NT2/D1 (cell line): ENCODE results near the gene ZSWIM5.
"Not testable (repeated sequence)": the region's sequence is repeated elsewhere in the genome, so short reads cannot be mapped to it uniquely, and the experiment has no call there.

Experiments
- SUZ12 ChIP-seq: IDR thresholded peaks from 2 replicates; pipeline ENCODE4 v1.6.1; 2011; ENCODE audit not compliant: insufficient read length, insufficient read depth; ENCODE audit errors: extremely low read depth
- YY1 ChIP-seq: IDR thresholded peaks from 2 replicates; pipeline ENCODE4 v1.6.1; 2011; ENCODE audit not compliant: insufficient read length, insufficient read depth
- ZNF274 ChIP-seq: IDR thresholded peaks from 2 replicates; pipeline ENCODE4 v1.6.1; 2011; ENCODE audit warnings: mild to moderate bottlenecking, low read depth, low read length

DNA sequence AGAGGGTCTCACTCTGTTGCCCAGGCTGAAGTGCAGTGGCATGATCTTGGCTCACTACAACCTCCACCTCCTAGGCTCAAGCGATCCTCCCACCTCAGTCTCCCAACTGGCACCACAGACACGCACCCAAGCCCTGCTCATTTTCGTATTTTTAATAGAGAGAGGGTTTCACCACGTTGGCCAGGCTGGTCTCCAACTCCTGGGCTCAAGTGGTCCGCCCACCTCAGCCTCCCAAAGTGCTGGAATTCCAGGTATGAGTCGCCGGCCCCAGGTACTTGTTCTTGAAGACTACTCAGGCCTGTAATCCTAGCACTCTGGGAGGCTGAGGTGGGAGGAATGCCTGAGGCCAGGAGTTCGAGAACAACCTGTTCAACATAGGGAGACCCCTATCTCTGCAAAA lies 204.8 kb downstream of the ZSWIM5 start:
- TF ChIP-seq YY1, SUZ12, ZNF274: not testable (repeated sequence)
